ENCODE results near the gene COX8C. TPM values are rescaled to one million over a fixed set of nuclear protein-coding genes. Genes with fewer than 3 reads are reported as not detected.

Gene COX8C
- total and polyA plus RNA-seq, 2 experiments from 2014 or later, result 0.73 TPM; not detected in 1

GRCh38 chr14:93306812-93307211 is 40.2 kb upstream of the COX8C start (continued):
- TF ChIP-seq ZNF462 (CRISPR knock-in tag; IDR thresholded peaks at IDR 0.05) (no peak), ETS1 (IDR thresholded peaks at IDR 0.05) (no peak), CTCF (conservative IDR thresholded peaks at IDR 0.05; ENCODE audit: low read depth in 2 of 2) (no peak), REST (IDR thresholded peaks at IDR 0.05; ENCODE audit: unreplicated experiment) (no peak), STAT1 (IDR thresholded peaks at IDR 0.05; ENCODE audit: unreplicated experiment) (no peak)

Measured in GM23338 (cell line).